DND-41 (cell line): ENCODE measurements around the gene ATXN1.

Source experiments
- EZH2 ChIP-seq: IDR thresholded peaks from 3 replicates; pipeline ENCODE4 v1.6.1; 2012; ENCODE audit warnings: borderline replicate concordance, low read depth, mild to moderate bottlenecking, moderate library complexity, low read length, inconsistent platforms; ENCODE audit not compliant: severe bottlenecking
- TF ChIP-seq, protein P1 (sequence below): IDR thresholded peaks from 2 replicates; pipeline ENCODE4 v1.5.1; 2012; ENCODE audit warnings: borderline replicate concordance, low read length, moderate library complexity, mild to moderate bottlenecking; ENCODE audit not compliant: poor library complexity, severe bottlenecking; ENCODE audit errors: extremely low read depth

DNA sequence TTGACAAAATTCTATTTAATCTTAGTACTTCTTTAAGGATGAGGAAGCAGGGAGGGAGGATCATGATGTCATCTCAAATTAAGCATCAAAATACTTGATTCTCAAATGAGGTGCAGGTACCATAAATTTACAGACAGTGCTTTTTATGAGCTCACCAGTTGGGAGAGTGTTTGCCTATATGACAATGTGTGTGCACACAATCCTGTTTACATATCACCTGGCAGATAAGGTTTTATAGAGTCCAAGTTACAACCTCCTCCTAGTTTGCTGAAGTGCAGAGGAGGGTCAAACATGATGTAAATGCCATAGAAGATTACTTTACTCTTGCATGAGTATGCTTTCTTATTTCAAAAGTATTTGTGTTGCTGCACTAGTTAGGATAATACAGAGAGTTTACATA lies 6.4 kb downstream of the ATXN1 start:
- TF ChIP-seq, protein P1, sequence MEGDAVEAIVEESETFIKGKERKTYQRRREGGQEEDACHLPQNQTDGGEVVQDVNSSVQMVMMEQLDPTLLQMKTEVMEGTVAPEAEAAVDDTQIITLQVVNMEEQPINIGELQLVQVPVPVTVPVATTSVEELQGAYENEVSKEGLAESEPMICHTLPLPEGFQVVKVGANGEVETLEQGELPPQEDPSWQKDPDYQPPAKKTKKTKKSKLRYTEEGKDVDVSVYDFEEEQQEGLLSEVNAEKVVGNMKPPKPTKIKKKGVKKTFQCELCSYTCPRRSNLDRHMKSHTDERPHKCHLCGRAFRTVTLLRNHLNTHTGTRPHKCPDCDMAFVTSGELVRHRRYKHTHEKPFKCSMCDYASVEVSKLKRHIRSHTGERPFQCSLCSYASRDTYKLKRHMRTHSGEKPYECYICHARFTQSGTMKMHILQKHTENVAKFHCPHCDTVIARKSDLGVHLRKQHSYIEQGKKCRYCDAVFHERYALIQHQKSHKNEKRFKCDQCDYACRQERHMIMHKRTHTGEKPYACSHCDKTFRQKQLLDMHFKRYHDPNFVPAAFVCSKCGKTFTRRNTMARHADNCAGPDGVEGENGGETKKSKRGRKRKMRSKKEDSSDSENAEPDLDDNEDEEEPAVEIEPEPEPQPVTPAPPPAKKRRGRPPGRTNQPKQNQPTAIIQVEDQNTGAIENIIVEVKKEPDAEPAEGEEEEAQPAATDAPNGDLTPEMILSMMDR: no peak
- TF ChIP-seq EZH2: no peak
